ENCODE measurements around the gene WNT7B.
"Not testable (repeated sequence)": the region's sequence is repeated elsewhere in the genome, so short reads cannot be mapped to it uniquely, and the experiment has no call there.

WNT7B gene

DNA sequence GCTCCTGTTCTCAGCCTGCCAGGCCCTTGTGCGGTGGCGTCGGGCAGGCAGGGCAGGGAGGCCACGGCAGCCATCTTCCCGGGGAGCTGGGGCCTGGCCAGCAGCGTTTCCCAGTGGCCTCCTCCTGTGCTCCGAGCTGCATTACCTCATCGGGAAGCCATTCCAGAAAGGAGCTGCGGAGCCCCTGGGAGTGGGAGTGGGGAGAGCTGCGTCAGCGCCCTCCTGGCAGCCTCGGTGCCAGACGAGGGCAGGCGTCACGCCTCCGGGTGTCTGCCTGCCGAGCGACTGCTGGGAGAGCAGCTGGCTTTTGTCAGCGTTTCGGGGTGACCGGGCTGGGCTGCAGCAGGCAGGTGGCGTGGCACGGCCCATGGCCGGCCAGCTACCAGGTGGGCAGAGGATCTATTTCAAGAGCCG is 30.9 kb upstream of the WNT7B start:
- DNase-seq = no peak

DNA sequence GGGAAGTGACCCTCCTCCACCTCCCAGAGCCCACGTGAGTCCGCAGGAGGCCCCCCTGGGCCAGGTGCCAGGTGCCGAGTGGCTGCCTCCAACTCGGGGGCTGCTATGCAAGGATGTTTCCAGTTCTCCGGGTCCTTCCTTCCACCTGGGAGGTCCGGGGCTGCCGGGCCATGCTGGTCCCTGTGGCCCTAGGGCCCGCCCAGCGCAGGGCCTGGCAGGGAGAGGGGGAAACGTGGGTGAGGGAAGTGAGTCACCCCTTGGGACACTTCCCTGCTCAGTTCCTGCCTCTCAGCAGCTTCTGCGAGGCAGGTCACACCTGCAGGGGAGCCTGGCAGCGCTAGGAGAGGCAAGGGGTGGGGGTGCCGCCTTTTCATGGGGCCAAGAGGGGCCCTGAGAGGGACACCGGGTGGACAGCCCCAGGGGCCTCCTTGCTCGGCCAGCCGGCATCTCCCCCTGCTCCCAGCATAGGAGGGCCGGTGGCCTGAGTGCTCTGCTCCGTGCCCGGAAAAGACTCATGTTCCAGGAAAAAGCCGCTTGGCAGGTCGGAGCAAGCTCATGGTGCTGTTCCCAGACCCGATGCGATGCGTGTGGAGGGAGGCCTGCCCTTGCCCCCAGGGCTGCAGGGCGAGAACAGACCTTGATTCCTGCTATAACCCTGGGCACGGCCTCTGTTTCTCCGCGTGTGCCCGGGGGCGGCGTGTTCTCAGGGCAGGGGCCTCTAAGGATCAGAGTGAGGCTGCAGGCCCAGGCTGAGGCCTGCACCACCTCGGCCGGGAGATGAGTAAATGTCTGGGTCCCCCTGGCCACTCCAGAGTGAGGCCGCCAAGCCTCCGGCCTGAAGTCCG is 30.3 kb upstream of the WNT7B start:
- no peak for DNase-seq

GRCh38 chr22:46006379-46007002 is 29.5 kb upstream of the WNT7B start:
- DNase-seq = peak; percentile 73

GRCh38 chr22:46005116-46005705 is 28.2 kb upstream of the WNT7B start:
- not testable (repeated sequence) for DNase-seq

GRCh38 chr22:46004105-46004866 is 27.3 kb upstream of the WNT7B start:
- DNase-seq = no peak

DNA sequence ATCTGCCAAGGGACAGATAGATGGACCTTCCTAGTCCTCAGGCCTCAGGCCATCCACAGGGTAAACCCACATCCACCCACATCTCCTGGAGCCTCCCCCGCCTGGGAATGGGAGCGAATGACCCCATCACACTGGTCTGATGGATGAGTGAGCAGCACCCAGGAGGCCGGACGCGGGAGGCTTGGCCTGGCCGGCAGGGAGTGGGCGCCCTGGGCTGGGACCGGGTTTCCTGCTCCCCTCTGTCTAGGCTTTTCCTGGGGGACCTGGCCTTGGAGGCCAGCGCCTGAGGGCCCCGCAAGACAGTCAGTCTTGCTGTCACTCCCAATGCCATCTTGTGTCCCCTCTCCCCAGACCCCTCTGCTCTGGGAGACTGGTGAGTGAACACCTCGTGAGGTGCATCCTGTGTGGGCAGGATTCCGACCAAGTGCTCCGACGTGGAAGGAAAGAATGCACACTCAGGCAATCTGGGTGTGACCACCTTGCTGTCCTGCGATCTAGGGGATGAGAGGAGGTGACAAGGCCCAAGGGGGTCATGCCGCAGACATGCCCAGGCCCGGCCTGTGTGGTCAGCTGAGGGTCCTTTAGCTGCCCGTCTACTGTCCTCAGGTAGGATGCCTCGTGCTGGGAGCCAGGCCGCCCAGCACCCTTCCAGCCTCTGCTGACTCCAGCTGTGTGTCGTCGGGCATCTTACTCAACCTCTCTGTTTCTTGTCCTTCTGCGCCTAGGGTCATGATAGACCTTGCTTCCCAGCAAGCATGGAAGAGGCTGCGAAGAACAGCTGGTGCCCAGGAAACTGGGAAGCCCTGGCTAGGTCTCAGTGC is 26.5 kb upstream of the WNT7B start:
- DNase-seq = no peak

GRCh38 chr22:46002757-46003270 is 25.9 kb upstream of the WNT7B start:
- no peak for DNase-seq

DNA sequence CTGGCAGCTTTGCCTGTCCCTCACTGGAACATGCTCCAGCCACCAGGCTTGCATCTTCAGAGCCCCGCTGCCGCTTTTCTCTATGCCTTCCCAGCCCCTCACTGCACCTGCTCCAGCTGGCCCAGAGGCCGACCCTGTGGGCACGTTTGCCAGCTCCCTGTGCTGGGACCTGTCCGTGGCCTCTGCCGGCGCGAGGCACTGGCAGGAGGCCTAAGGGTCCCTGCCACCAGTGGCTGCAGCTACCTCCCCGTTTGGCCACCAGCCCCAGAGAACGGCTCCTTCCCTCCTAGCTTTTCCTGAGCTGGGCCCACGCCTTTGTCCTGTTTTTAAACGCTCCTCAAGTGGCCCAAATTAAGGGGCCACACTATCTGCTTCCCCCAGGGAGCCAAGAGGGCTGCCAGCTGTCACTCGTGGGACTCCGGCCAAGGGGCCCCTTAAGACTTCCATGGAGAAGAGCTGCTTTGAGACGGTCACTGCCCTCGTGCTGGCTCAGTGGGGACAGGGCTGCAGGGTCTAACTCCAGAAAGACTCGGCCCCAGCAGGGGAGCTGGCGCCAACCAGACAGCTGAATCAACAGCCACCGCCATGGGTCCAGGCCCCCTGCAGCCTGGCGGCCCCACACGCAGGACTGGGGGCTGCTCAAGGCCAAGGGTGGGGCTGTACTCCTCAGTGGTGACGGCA is 24.6 kb upstream of the WNT7B start:
- DNase-seq = no peak

- DNase-seq = no peak
Measured at GRCh38 chr22:46001046-46001425, 24.1 kb upstream of the WNT7B start.

DNA sequence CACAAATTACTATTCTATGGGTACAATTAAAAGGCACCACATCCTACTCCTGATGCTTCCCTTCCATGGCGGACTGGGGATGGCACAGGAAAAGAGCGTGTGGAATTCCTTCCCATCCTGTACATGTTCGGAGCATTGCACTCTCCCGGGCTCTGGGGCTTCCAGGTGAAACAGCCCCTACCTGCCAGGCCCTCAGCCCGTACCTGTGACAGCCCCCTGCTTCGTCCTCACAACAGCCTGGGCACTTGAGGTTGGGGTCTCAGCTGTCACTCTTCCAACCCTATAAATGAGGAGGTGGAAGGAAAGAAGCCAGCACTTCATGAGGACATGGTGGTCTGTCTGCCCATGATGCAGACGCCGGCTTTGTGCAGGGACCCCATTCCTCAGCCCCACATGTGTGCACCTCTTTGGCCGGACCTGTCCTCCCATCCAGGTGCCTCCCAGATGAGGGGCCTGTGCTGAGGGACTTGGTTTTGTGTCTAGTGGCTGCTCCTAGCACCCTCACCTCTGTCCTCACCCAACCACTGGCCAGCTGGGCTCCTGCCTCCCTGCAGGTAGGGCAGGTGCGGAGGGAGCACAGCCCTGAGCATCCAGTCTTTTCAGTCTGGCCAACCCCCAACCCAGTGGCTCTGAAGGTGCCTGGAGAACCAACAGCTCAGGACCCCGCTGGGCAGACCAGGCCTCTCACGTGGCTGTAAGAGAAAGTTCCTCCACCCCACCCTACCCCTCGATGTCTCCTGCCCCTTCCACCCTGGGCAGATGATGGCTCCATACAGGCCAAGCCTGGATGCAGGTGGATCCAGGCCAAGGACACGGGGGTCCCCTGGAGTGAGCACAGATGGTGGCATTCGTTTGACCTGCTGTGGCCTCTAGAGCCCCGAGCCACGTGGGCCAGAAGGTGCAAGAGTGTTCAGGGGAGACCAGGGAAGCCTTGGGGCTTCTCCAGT is 23.4 kb upstream of the WNT7B start:
- DNase-seq = no peak

DNA sequence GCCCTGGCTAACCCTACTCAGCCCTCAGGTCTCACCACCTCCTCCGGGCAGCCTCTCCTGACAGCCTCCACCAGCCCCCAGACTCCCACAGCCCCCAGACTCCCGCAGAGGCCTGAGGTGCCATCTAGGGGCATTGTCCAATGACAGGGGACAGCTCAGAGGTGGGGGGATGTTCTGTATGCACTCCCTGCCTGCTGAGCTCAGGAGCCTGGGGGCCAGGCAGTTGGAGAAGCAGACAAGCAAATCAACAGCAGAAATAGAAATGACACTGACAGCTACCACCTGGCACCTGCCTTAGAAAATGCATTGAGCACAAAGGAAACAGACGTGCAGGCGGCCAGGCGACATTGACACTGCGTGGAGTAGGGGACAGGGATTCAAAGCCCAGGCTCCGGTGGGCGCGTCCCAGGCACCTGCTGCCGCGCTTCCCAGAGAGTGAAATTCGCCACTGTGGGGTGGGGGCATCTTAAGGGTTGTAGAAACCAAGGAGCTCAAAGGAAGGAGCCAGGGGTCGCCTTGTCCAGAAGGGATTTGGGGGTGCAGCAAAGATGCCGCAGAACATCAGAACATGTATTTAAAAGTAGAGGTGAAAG is 22.5 kb upstream of the WNT7B start:
- no peak for DNase-seq

GRCh38 chr22:45998638-45999378 is 21.8 kb upstream of the WNT7B start:
- DNase-seq = no peak

GRCh38 chr22:45997777-45998637 is 21.0 kb upstream of the WNT7B start:
- DNase-seq = no peak

- no peak for DNase-seq
Measured at GRCh38 chr22:45997077-45997776, 20.3 kb upstream of the WNT7B start.

DNA sequence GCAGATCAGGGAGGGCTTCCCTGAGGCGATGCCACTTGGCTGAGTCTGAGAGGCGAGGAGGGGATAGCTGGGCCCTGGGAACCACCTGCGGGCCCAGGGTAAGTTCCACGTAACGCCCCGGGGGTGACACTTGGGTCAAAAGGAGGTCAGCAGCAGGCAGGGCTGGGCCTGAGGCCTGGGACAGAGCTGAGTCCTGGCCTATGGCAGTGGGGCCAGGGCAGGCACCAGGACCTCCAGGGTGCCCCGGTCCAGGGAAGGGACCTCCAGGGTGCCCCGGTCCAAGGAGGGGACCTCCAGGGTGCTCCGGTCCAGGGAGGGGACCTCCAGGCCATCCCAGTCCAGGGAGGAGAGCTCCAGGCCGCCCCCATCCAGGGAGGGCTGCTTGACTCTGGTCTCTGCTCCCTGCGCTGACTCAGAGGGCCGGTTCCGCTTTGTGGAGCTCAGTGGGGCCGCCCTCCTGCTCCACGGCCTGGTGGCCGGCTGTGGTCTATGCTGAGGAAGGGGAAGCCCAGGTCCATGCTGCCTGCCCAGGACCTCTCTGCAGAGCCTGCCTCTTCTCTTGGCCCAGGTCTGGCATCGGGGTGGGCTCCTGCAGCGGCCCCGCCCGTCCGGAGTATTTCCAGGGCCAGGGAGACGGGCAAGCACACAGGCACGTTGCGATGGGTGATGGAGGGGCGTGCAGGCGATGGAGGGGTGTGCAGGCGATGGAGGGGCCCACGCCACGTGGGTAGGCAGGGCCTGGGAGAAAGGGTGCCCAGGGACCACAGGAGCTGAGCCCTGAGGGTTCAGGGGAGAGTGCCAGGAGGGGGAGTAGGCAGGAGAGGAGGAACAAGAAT is 19.5 kb upstream of the WNT7B start:
- DNase-seq = no peak

DNA sequence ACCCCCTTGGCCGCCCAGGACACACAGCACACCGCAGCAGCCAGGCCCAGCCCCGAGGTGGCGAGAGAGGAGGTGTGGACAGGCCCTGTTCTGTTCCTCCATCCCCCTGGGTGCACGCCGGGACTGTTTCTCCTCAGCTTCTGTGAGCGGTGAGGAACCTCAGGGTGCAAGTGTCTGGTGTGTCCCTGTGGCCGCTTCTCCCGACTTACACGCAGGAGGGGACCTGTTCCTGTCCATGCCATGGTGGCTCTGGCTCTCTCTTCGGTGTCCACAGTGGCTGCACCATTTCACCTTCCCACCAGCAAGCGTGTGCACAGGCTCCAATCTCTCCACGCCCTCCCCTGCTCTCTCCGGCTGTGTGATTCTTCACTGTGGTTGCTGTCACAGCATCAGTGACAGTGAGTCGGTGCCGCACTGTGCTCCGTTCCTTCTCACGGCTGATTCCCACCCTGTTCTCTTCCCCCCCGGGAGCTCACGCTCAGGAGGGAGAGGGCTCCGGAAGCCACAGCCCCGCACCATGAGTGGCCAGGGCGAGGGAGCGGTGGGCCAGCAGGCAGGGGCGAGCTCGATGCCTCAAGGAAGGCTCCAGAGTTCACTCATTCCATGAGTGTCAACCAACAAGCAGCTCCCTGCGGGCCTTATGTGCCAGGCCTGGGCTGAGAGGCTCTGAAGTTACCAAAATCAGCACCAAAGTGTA is 18.6 kb upstream of the WNT7B start:
- DNase-seq = no peak

Measured in activated effector memory CD4-positive, alpha-beta T cell treated with Interleukin-2 at 50 U/mL for 16 hours (primary cell).